ENCODE measurements around the gene SLC12A8.

SLC12A8 gene

DNA sequence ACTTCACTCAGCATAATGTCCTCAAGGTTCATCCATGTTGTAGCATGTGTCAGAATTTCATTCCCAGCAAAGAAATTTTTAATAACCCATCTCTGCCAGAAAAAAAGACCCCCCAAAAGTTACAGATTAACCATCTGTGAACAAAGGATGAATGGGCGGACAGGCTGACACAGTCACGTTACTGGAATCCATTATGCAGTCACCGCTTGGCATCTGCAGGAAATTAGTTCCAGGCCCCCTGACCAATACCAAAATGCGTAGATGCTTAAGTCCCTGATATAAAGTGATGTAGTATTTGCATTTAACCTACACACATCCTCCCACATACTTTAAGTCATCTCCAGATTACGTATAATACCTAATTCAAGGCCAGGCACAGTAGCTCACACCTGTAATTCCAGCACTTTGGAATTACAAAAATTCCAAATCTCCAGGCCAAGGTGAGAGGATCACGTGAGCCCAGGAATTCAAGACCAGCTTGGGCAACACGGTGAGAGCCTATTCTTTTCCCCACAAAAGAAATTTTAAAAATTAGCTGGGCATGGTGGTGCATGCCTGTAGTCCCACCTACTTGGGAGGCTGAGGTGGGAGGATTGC lies 1.5 kb upstream of the SLC12A8 start:
- DNase-seq (ENCODE audit: low spot score): no peak

DNA sequence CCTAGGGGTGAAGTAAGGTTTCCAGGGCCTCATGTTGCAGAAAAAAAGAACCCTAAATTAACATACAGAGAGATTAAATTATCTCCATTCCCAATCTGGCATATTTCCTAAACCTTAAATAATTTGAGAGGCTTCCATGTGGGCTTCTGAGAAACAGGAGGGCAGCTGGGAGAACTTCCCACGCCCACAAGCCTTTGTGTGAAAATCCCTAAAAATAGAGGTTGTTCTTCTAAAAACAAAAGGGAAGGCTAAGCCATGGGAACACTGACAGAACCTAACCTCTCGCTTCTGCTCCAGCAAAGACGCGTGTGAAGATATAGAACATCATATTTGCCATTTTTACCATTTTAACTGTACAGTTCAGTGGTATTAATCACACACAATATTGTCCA lies 812 bp upstream of the SLC12A8 start:
- DNase-seq (ENCODE audit: low spot score): no peak

DNA sequence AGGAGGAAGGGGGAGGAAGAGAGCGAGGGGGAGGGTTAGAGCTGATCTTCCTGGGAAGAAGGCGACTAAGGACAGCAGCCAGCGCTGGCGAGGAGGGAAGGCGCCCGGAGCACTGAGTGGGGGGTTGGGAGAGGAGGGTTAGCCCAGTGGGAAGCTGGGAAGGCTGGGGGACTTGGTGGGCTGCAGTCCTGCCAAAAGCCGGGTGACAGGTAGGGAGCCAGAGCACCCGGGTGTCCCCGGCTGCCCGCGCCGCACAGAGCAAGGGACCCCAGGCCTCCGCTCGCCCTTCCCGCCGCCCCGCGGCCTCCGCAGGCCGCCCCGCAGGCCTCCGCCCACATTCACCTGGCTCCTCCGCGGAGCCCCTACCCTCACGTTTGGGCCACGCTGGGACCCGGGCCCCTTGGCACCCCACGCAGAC lies 448 bp downstream of the SLC12A8 start:
- no peak for DNase-seq (ENCODE audit: low spot score)

DNA sequence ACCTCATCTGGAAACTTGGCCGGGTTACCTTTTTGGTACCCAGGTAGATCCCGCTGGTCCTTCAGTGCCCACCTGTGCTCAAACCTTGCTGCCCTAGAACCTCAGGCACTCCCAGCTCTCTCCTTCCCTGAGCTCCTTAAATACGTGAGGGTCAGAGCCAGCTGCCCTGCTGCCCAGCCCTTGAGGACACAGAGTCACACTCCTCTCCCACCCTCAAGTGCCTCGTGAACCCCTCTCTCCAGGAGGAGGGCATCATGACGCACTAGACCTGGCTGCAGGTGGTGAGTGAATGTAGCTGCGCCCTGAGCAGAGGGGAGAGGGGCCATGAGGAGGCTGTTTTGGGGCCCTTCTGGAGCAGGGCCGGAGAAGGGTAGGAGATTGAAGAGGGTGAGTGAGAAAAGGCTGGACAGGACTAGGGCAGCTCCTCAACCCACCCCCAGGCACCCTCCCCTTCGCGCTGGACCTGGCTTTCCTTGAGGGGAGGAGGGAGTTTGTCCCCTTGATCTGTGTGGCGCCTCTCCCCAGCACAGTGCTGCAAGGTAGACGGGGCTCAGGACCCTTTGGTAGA lies 941 bp downstream of the SLC12A8 start:
- DNase-seq (ENCODE audit: low spot score): no peak

DNA sequence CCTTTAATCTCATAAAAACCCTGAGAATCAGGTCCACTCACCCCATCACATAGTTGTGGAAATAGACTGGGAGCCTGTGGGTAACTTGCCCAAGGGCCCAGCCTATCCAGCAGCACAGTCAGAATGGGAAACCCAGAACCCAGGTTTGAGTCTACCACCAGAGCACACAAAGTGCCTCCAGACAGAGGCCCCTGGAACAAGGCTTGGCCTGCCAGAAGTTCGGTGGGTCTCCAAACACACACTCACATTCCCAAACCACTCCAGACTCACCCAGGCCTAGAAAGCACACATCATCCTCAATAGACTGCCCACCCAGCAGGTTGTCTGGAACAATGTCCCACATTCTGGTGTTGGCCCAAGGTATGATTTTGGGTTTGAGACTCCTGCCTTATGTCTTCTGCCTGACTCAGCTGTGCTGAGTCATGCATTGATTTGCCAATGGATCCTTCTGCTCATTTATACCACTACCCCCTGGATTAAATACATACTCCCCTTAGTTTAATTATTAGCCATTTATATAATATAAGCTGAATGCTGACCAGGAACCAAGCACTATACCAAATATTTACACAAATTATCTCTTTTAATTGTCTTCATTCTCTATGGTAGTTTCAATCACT lies 4.5 kb downstream of the SLC12A8 start:
- no peak for DNase-seq (ENCODE audit: low spot score)

DNA sequence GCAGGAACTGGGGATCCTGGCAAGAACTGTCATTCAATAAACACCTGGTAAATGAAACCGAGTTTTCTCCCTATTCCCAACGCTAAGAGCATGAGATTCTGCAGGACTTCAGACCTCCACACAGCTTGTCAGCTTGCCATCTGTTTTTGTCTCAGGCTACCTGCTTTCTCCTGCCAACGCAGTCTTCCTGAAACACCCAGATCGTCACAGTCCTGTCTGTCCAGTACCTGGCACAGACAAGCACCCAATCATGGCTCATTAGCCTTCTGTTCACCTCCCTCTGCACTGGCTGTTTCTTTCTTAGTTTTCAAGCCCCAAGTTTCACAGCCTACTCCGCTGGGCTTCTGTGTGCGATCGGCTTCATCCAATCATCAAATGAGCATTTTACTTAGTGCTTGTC lies 5.0 kb downstream of the SLC12A8 start:
- DNase-seq (ENCODE audit: low spot score): no peak

DNA sequence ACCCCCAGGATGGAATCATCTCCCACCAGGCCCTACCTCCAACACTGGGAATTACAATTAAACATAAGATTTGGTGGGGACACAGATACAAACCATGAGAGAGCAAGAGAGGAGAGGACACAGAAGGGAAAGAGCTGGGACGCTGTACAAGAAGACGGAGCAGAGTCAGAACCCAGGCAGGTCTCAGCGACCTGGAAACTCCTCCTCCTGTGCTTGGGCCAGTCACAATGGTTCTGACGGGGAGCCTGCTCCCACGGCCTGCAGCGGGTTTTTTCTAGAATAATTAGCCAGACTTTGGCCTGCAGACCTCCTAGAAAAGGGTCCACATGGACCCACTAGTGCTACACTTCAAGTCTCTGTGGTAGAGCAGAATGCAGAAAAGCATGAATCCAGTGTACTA lies 5.6 kb downstream of the SLC12A8 start:
- DNase-seq (ENCODE audit: low spot score): no peak

DNA sequence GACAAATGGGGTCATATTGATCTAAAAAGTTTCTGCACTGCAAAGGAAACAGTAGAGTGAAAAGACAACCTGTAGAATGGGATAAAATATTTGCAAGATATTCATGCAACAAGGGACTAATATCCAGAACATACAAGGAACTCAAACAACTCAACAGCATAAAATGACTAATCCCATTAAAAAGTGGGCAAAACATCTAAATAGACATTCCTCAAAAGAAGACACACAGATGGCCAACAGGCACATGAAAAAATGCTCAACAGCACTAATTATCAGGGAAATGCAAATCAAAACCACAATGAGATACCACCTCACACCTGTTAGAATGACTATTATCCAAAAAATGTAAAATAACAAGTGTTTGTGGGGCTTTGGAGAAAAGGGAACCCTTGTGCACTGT lies 8.8 kb downstream of the SLC12A8 start:
- no peak for DNase-seq (ENCODE audit: low spot score)

DNA sequence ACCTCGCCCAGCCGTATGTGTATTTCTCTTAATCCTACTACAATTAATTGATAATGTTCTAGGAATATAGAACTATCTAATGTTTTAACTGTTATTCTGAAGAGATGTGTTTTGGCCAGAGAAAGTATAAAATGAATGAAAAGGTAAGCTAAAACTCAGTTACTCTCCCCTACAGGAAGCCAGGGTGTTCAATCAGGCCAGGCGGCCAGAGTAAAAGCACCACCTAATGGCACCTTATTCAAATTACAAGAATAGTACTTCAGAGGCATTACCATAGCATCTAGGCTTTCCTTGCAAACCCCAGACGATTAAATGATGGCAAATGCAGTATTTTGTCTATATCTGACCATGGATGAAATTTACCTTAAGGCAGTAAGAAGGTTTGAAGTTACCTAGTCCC lies 10.4 kb downstream of the SLC12A8 start:
- DNase-seq (ENCODE audit: low spot score): no peak

DNA sequence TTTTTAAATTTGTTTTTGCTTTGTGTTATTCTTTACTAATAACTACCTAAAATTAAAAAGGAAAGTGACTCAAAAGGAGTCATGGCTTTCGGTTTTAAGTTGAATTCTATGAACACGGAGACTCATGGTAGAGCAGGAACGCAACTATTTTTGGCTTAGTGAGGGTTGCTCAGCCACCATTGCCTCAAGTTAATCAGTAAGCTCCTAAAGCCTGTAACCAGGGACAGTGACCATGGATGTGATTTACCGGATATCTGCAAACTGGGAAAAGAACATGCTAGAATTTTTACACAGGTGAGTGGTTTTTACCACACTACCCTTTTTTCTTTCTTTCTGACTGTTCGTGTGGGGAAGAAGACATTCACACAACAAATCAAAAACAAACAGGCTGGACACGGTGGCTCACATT lies 11.8 kb downstream of the SLC12A8 start:
- no peak for DNase-seq (ENCODE audit: low spot score)

DNA sequence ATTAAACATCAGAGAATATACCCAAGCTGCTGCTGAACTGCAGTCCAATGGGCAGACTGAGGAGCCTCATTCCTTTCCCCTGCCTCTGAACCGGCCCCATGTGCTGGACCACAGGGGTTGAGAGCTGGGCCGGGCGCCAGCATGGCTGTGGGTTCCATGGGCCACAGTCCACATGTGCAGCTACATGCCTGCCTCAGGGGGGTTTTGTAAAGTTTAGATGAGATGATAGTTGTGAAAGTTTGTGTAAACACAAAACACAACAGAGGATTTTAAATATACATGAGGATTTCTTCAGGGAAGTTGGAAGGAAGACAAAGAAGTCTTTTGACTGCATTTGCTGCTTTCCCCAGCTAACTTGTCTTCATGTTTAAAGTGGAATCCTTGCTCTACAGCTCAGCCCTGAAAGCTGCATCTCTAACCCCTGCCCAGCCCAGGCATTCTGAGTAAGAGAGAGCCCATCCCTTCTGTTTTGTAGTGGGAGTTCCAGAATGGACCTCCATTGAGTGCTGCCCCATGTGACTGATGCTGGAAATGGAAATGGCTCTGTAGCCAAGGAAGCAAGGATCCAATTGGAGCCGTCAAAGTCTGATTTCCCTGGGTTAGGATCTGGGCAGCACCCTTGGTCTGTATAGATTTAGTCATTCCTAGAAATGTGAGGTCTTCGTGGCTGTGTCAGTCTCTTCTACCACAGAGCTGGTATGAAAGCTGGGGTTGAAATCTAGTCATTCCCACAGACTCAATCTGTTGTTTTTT lies 17.5 kb downstream of the SLC12A8 start:
- no peak for DNase-seq (ENCODE audit: low spot score)

DNA sequence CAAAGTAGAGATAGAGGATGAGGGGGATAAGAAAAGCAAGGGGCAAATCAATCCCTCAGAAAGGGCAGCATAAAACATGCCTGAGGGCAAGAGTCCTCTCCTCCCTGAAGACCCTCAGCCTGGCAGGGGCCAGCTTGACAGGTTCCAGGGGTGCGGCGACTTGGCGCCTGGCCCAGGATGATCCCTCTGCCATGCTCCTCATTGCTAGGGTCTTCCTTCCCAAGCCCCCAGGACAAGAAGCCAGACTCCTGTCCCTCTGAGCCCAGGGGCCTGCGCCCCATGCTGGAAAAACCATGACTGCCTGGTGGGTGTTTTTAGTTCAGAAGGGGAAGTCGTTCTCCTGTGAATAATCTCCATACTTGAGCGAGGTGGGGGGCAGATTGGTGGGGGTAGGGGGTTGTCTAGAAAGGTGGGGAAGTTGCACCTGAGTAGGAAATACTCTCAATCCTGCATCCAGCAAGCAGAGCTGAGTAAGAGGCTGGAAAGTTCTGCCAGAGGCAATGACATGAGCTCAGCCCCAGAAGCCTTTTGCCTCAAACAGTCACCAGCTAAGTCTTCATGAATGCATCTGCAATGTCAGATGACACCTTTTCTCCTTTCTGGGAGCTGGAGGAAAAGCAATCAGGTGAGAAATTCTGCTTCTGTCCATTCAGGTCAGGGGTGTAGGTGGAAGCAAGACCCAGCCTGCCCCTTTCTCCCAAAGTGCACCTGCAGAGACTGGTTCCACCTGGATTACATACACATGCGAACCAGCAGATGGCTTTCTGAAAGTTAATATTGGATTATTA lies 18.3 kb downstream of the SLC12A8 start:
- no peak for DNase-seq (ENCODE audit: low spot score)

DNA sequence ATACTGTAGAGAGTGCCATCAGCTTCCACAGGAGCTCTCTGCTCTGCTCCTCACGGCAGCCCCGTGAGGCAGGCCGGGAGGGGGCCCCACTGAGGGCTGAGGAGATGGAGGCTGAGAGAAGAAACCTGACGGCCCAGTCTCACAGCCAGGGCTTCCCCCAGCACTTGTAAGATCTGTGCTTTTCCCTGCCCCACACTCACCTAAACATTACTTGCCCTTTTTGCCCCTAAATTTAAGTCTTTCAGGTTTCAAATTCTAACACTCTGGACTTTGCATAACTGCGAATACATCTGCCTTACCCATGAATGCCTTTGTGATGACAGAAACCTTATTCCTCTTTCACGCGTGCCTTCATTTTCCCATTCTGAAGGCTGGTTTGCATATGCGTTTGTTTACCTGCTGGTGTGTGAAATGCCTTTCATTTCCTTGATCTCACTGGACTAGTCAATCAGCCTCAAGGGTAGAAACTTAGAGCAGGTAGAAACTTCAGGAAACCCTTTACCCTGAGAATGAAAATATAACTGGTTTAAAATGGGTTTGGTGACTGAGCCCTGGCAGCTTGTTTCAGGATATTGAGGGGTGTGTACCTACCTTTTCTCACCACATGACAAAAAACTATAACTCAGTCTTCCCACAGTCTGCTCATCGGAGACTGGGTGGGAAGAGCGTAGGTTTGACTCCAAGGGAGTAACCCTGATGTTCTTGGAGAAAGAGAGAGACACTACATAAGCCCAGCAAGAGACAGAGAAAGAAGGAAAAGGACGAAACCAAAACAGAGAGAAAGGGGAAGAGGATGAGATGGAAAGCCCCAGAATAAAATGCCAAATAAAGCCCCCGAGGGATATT lies 20.1 kb downstream of the SLC12A8 start:
- no peak for DNase-seq (ENCODE audit: low spot score)

DNA sequence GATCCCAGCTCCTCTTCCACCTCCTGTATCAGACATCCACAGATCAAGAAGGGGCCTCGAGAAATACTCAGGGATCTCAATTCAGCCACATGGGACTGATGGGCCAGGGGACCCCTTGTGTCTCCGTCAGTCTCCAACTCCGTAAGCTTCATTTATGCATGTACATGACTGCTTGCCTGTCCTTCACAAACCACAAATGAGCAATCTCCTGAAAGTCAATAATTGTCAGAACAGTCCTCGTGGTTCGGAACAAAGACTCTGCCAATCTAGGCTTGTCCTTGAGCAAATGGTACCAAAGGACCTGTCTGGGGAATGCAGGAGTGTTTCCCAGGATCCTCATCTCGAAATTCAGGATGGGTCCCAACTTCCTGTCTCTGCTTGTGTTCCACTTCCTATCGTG lies 20.8 kb downstream of the SLC12A8 start:
- no peak for DNase-seq (ENCODE audit: low spot score)

DNA sequence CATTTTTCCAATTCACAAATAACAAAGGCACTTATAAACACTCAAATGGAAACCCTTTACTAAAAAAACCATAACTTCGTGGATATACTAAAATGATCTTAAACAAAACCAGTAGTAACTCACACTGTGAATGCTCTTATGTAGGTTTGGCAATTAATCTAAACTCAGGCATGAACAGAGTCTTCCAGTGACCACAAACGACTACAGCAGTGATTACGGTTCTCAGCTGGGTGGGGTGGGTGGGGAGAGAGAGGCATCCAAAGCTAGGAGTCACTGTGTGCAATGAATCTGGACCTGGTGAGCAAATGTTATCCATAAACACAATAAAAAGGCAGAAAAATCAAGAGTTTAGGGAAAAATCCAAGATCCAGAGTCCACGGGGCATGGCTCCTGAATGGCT lies 21.3 kb downstream of the SLC12A8 start:
- DNase-seq (ENCODE audit: low spot score): no peak

DNA sequence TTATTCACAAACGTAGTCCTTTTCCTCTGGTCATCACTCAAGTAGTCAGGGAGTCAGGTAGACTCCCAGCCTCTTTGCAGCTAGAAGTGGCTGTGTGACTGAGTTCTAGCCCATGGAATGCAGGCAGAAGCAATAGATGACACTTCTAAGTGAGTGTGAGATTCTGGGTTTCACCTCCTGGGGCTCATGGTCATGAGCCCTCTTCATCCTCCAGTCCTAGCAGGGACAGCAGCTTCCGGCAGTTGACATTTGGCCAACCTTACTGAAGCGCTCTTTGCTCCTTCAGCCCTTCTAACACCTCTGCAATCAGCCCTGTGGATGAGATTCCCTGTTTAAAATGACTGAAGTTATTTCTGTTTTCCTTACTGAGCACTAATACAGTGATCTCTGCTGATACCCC lies 21.8 kb downstream of the SLC12A8 start:
- no peak for DNase-seq (ENCODE audit: low spot score)

DNA sequence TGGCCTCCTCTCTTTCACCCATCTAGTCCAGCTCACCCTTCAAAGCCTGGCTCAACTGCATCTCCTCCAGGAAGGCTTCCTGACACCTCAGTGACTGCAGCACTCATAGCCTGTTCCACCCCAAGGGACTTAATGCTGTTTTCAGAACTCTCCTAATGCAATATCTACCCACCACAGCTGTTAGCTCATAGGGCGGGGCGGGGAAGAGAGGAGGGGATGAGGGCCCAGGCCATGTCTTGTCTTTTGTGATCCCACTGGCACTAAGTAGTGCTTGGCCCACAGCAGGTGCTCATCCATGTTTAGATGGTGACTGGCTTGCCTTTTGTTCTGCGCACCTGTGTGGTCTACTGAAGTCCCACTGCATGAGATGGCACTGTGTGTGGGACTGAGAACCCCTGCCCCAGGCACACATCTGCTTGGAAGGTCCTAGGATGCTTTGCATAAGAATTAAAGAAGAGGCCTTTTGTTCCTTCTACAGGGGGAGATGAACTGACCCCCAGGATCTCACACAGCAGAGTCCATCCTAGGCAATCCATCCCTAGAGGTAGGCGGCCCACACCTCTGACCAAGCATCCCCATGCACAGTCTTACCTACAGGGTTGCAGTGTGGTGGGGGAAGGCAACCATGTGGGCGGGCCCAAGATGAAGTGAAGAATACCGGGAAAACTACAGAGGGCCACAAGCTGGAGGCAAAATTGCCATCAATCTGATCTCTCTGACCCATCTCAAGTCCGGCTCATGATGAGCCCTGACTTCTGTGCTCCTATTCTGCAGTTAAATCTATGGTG lies 23.0 kb downstream of the SLC12A8 start:
- DNase-seq (ENCODE audit: low spot score): no peak

DNA sequence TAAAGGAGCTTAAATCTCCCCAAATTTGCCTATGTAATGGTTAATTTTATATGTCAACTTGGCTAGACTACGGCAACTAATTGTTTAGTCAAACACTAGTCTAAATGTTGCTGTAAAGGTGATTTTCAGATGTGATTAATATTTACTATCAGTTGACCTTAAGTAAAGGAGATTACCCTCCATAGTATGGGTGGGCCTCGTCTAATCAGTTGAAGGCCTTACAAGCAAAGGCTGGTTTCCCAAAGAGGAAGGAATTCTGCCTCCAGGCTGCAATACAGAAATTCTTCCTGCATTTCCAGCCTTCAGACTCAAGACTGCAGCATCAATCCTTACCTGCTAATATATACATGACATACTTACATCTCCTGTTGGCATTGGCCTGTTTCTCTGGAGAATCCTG lies 23.6 kb downstream of the SLC12A8 start:
- DNase-seq (ENCODE audit: low spot score): no peak

DNA sequence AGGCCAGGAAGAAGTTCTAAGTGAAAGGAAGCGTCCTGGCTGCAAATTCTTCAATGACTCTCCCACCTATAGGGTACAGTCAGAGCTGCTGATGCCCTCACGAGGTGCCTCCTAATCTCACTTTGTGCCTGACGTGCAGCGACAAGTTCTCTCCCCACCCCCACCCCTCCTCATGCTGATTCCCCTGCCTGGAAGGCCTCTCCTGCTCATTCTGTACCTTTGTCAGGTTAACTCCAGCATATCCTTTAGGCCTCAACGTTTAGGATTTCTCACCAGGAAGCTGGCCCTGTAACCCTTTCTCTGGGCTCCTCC lies 25.0 kb downstream of the SLC12A8 start:
- no peak for DNase-seq (ENCODE audit: low spot score)

DNA sequence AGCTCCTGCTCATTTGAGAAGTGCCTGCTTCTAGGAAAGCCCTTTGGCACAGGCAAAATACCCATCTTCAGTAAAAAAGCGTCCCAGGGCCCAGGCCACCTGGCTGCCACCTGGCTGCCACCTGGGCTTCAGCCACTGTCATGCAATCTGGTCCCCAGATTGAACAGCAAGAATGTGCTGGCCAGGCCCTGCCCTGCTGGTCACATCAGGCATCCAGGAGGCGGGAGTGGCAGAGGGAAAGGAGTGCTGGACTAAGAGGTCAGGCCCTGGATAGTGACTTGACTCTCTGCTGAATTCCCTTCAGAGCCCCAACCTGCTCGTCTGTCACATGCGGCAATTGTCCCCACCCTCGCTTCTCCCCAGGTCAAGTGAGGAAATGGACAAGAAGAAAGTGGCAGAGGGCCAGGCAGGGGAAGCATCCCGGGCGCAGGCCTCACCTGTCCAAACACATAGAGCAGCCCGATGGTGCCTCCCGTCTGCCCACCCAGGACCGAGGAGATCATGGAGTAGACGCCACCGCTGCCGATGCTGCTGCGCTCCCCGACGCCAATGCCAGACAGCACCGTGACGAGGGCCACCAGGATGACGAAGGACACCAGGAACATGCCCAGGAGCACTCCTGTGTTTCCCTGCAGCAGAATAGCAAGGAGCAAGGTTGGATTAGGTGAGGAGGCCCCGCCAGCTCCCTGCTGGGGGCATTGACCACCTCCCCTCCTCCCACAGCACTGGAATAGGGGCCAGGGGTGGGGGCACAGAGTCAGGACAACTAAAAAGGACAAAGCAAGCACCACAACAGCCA lies 25.5 kb downstream of the SLC12A8 start:
- no peak for DNase-seq (ENCODE audit: low spot score)

All from globus pallidus (tissue), 1 donor.